Uterus (tissue), 4 donors: ENCODE measurements around the gene KIAA1217. TPM values are rescaled to one million over a fixed set of nuclear protein-coding genes. Genes with fewer than 3 reads are reported as not detected.

Source experiments
- DNase-seq, 2 donors: peaks; one replicate each; pipeline ENCODE4 v3.0.0-alpha.2; 2019 to 2020
- H3K27ac ChIP-seq, 2 donors: fragments of 200-600 bp; sonication (generic); 1 replicate in 1 of 2; 2 replicates in 1 of 2; pipeline ENCODE4 v1.5.1; 2016 to 2018
- H3K27me3 ChIP-seq, 2 donors: fragments of 200-600 bp; sonication (generic); one replicate each; pipeline ENCODE4 v1.5.1; 2018 to 2019; ENCODE audit warnings: control low read depth in 1 of 2
- H3K36me3 ChIP-seq, 2 donors: fragments of 200-600 bp; sonication (generic); one replicate each; pipeline ENCODE4 v1.5.1; 2019; ENCODE audit warnings: control low read depth in 1 of 2
- H3K4me1 ChIP-seq, 2 donors: fragments of 200-600 bp; sonication (generic); one replicate each; pipeline ENCODE4 v1.5.1; 2018 to 2019; ENCODE audit warnings: control low read depth in 1 of 2
- H3K4me3 ChIP-seq, 2 donors: fragments of 200-600 bp; sonication (generic); 1 replicate in 1 of 2; 2 replicates in 1 of 2; pipeline ENCODE4 v1.5.1; 2018 to 2019; ENCODE audit warnings: mild to moderate bottlenecking in 1 of 2
- H3K9me3 ChIP-seq, 2 donors: fragments of 200-600 bp; sonication (generic); one replicate each; pipeline ENCODE4 v1.5.1; 2019; ENCODE audit warnings: control low read depth in 1 of 2
- POLR2A ChIP-seq, 2 donors: fragments of 450-650 bp; IDR thresholded peaks; one replicate each; pipeline ENCODE4 v1.6.1; 2016; ENCODE audit warnings: antibody characterized with exemption in 2 of 2, mild to moderate bottlenecking in 1 of 2, moderate library complexity in 1 of 2
- intact Hi-C: fragments of 100-400 bp; cut with DNase I; formaldehyde crosslinking; loops from one replicate; pipeline ENCODE4 v1.15.1; 2023; ENCODE audit warnings: low total_unique reads
- total RNA-seq, 4 donors: library from RNA; depleted of rRNA in 3 of 4; stranded (reverse); fragments of >200 nt in 3 of 4; gene quantifications; one replicate each; pipeline versions ENCODE4 v1.1.0 to v1.2.4, GENCODE V29; 2014 to 2023
- TF ChIP-seq, protein P1 (sequence below), 4 experiments: fragments of 200-600 bp in 2 of 4; fragments of 450-650 bp in 2 of 4; sonication (generic) in 2 of 4; IDR thresholded peaks; one replicate each; pipeline ENCODE4 v1.5.1; 2016 to 2019; ENCODE audit warnings: antibody characterized with exemption in 4 of 4, mild to moderate bottlenecking in 2 of 4, moderate library complexity in 1 of 4
- donor health status: DM: yes; HTN: yes; CAD: no.

Gene KIAA1217
- total RNA-seq, 4 donors from 2014 or later, result 3.5 to 38.2 (median 11.6) TPM

DNA sequence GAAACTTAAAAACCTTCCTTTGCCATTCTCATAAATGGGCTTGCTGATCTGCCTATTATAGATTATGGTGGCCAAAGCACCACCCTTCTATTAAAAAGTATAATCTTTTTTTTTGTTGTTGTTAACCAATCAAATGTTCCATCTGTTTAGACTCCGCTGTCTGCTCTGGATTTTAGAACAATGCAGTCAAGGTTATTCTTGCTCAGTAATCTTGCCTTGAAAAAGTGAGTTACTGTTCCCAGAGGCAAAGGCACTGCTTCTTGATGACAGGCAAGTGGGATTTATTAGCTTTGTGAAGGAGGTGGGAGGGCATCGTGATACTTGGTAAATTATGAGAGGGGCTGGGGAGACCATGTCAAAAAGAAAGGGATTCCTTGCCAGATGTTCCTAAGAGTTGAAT lies 143.5 kb downstream of the KIAA1217 start:
- Histone ChIP-seq H3K9me3 (no peaks in the 10 kb centered on the region), H3K27ac (no peak overlapping the region), H3K36me3 (no peaks in the 10 kb centered on the region), H3K4me3 (no peak overlapping the region), H3K4me1 (no peaks in the 10 kb centered on the region), H3K27me3 (no peaks in the 10 kb centered on the region)
- intact Hi-C loops, result no loop called here
- no peak for DNase-seq
- no peak for TF ChIP-seq POLR2A (IDR thresholded peaks at IDR 0.05)
- TF ChIP-seq, protein P1, sequence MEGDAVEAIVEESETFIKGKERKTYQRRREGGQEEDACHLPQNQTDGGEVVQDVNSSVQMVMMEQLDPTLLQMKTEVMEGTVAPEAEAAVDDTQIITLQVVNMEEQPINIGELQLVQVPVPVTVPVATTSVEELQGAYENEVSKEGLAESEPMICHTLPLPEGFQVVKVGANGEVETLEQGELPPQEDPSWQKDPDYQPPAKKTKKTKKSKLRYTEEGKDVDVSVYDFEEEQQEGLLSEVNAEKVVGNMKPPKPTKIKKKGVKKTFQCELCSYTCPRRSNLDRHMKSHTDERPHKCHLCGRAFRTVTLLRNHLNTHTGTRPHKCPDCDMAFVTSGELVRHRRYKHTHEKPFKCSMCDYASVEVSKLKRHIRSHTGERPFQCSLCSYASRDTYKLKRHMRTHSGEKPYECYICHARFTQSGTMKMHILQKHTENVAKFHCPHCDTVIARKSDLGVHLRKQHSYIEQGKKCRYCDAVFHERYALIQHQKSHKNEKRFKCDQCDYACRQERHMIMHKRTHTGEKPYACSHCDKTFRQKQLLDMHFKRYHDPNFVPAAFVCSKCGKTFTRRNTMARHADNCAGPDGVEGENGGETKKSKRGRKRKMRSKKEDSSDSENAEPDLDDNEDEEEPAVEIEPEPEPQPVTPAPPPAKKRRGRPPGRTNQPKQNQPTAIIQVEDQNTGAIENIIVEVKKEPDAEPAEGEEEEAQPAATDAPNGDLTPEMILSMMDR (IDR thresholded peaks at IDR 0.05), result no peak

DNA sequence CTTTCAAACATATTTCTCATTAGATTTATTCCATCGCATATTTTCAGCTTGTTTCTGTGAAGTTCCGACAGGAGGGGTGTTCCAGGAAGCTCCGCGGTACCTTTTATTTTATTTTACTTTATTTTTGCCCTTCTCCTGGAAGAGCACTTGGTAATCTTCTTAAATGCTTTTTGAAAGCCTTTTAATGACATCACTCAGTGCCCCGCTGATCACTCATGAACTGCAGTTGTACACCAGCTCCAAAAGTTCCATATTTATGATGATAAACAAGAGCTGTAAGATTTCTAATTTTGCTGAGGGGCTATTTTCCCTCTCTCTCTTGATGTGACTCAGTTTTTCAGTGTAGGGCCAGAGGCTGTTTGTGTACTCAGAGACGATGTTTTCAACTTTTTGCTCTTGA lies 144.4 kb downstream of the KIAA1217 start:
- TF ChIP-seq, protein P1 (IDR thresholded peaks at IDR 0.05), result no peak
- TF ChIP-seq POLR2A (IDR thresholded peaks at IDR 0.05), result no peak
- Histone ChIP-seq H3K27me3 (no peaks in the 10 kb centered on the region), H3K27ac (no peak overlapping the region), H3K4me3 (no peak overlapping the region), H3K4me1 (no peaks in the 10 kb centered on the region), H3K9me3 (no peaks in the 10 kb centered on the region), H3K36me3 (no peaks in the 10 kb centered on the region)
- intact Hi-C loops, result no loop called here
- DNase-seq, result no peak

DNA sequence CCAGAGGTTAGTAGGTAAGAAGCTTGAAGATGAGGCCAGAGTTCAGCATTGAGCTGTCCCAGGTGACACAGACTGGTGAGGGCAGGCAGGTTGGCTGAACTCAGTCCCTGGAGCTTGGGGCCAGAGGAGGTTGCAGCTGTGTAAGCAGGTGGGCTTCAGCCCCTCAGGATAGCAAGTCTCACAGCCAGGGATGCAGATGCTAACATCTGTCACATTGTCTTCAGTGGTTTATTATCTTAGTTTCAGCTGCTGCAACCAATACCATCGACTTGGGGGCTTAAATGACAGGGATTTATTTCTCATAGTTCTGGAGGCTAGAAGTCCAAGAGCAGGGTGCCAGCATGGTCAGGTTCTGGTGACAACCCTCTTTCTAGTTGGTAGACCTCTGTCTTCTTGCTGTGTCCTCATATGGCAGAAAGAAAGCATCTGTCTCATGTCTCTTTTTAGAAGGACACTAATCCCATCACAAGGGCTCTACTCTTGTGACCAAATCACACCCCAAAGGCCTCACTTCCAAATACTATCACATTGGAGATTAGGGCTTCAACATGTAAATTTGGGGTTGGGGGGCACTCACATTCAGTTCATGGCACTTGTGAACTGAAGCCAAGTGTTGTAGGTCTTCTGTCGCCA lies 146.2 kb downstream of the KIAA1217 start:
- Histone ChIP-seq H3K9me3 (no peaks in the 10 kb centered on the region), H3K27ac (no peak overlapping the region), H3K4me1 (no peaks in the 10 kb centered on the region), H3K27me3 (no peaks in the 10 kb centered on the region), H3K36me3 (no peaks in the 10 kb centered on the region), H3K4me3 (no peak overlapping the region)
- TF ChIP-seq POLR2A (IDR thresholded peaks at IDR 0.05), result no peak
- TF ChIP-seq, protein P1 (IDR thresholded peaks at IDR 0.05), result no peak
- intact Hi-C loops, result no loop called here
- DNase-seq, result no peak

DNA sequence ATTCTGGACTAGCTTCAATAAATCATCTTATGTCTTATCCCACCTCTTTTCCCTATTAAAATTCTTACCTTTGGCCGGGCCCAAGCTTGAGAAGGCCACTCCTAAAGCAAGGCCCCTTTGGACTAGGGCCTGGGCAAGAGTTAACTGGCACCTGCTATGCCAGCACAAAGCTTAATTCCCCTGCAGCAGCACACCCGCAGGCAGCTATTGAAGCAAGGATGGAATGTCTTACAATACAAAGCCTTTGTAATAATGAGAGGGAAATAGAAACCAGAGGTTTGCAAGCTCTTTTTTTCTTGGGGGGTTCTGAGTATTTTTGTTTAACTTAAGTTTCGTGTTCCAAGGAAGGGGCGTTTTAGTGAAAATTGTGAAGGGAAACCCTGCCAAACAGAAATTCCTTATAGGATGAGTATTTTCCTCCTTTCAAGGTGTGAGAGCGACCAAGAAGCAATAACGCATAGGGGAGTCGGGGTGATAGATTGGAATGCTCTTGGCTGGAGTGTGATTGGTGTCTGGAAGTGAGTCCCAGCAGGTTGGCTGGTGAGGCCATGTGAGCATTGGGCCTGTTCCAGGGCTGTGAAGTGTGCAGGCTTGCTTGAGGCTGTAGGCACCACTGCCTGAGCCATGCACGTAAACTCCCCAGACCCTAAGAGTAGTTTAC lies 148.5 kb downstream of the KIAA1217 start:
- no peak overlapping the region for H3K4me3 ChIP-seq
- no peaks in the 10 kb centered on the region for H3K4me1 ChIP-seq
- TF ChIP-seq, protein P1 (IDR thresholded peaks at IDR 0.05), result no peak
- no peak for TF ChIP-seq POLR2A (IDR thresholded peaks at IDR 0.05)
- intact Hi-C loops, result no loop called here
- no peaks in the 10 kb centered on the region for H3K27me3 ChIP-seq
- no peaks in the 10 kb centered on the region for H3K9me3 ChIP-seq
- DNase-seq, result no peak
- no peaks in the 10 kb centered on the region for H3K36me3 ChIP-seq
- no peak overlapping the region for H3K27ac ChIP-seq

DNA sequence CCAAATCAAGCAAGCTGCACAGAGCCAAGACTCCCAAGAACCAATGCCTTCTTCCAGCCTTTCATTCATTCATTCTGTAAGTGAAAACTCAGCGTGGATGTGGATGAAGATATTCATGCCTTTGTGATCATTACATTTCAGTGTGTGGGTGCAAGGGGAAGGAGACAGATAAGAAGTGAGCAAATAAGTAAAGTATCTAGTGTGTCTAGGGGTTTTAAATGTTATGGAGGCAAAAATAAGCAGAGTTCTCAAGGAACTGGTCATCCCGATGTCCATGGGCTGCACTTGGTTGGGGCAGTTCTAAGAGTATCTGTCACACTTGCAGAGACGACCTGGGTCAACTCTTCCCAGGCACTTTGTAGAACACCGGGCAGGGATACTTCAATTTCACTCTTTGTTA lies 149.1 kb downstream of the KIAA1217 start:
- DNase-seq, result no peak
- intact Hi-C loops, result no loop called here
- Histone ChIP-seq H3K27ac (no peak overlapping the region), H3K9me3 (no peaks in the 10 kb centered on the region), H3K4me1 (no peaks in the 10 kb centered on the region), H3K36me3 (no peaks in the 10 kb centered on the region), H3K4me3 (no peak overlapping the region), H3K27me3 (no peaks in the 10 kb centered on the region)
- TF ChIP-seq POLR2A (IDR thresholded peaks at IDR 0.05), result no peak
- TF ChIP-seq, protein P1 (IDR thresholded peaks at IDR 0.05), result no peak
